HPDE6-E6E7 (cell line): ENCODE measurements around the gene CIRBP.

ENCODE experiments used
- DNase-seq: peaks from one replicate; pipeline ENCODE4 v3.0.0; 2011; ENCODE audit warnings: missing footprints; ENCODE audit errors: extremely low spot score

Gene CIRBP

DNA sequence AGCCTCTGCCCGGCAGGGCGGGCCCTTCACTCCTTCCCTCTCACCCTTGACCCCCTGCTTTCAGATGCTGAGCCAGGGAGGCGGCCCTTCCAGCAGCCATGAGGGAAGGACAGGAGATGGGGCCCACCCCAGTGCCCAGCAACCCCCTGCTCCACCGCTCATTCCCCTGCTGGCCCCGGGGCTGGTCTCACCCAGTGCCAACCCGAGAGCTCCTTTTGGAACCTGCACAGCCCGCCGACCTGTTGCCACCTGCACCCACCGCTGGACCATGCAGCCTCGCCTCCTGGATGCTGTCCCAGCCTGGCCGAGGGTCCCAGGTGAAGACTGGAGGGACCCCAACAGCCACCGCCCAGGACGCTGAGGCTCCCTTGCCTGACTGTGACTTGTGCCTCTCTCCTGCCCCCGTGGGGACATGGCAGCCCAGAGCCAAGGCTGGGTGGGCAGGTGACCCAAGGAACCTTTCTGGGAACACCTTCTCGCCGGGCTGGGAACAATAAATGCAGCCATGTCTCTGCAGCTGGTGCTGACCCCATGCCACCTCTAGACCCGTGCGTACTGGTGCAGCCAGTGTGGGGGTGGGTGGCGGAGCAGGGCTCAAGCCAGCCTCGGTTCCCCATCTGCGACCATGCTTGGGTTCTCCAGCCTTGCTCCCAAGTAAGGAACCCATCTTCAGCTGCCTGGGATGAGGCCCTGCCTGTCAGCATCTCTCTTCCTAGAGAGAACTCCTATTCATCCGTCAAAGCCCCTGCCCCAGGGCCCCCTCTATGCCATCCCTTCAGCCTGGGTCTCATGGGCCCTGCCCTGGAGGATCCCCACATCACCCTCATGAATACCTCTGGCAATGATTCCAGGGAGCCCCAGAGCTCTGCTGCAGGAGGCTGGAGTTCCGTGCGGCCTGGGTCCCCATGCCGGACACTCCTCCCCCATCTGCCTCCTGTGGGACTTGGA lies 9.9 kb downstream of the CIRBP start:
- DNase-seq = no peak

- DNase-seq = no peak
These were observed 10.7 kb downstream of the CIRBP start for GRCh38 chr19:1279782-1280341.

DNA sequence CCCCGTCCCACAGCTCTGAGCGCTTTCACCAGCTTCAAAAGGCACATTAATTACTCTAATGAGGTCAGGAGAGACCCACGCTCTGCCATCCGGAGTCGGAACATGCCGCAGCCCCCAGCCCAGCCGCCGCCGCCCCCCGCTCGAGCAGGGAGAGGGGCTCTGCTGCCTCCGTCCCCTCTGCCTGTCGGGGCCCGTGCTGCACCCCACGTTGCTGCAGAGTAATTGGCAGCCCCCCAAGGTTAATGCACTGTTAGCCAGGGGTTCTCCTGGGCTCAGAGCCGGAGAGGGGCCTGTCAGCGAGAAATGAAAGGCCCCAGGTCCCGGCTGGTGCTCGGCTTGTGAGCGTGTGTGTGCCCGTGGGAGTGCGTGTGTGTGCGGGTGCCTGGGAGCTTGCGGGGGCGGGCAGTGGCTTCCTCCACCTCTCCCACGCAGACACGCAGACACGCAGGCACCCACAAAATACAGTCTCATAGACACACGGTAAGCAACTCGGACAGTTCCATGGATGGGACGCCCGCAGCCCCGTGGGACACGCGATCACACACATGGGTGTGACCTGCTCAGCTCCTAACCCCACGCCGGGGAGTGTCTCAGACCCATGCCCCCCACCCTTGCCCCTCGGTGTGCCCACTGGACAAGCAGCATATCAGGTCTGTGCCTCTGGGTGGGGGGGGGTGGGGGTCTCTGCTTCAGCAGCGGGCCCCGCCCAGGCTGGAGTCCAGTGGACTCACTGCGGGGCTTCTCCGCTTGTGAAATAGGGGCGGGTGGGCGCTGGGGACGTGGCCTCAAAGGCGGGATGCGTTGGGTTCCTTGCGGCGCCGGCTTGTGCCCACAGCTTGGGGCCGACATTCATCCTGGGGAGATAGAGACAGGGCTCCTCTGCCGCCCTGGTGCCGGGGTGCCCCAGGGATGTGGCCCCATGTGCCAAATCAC lies 11.8 kb downstream of the CIRBP start:
- no peak for DNase-seq

- no peak for DNase-seq
These were observed 12.6 kb downstream of the CIRBP start for GRCh38 chr19:1281569-1282287.

- DNase-seq = no peak
These were observed 13.6 kb downstream of the CIRBP start for GRCh38 chr19:1282588-1283206.

GRCh38 chr19:1283207-1283916 lies 14.2 kb downstream of the CIRBP start:
- DNase-seq = no peak

DNA sequence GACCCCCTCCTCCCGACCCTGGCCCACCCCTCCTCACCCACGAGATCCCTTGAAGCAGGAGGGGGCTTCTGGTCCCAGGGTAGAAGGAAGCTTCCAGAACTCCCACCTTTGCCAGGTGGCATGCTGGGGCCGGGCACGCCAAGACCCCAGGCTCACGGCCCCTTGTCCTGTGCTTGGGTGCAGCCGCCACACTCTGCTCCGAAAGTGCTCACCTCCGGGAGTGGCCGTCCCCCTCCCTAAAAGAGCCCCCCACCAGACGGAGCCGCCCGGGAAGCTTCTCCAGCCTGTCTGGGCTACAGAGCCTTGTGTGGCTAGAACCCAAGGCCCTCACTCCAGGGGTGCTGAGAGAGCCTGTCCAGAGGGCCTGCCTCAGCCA lies 14.8 kb downstream of the CIRBP start:
- no peak for DNase-seq

DNA sequence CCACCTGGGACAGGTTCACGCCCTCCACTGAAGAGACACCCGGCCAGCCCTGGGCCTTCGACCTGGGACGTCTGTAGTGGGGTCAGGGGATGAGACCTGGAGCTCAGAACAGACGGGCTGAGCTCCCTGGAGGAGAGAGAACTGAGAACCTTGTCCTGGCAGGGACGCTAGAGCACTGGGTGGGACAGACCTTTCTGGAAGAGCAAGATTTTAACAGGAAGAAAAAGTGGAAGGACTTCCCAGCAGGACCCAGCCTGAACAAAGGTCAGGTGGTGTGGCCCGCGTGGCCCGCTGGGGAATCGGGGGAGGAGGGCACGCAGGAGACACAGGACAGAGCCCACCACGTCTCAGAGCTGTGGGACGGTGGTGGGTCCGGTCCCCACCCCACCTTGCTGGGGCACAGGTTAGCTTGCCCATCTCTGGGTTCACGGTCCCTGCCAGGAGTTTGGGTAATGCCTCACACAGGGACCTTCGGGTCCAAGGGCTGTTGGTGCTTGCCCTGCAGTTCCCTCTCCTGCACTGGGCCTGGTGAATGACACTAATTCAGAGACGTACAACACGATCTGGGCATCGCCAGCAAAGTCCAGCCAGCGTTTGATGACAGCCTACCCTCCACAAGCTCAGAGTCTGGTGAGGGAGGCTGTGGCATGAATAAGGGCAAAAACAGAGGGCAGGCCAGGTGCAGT lies 15.3 kb downstream of the CIRBP start:
- no peak for DNase-seq

- DNase-seq = no peak
These were observed 16.0 kb downstream of the CIRBP start for GRCh38 chr19:1284979-1285736.

DNA sequence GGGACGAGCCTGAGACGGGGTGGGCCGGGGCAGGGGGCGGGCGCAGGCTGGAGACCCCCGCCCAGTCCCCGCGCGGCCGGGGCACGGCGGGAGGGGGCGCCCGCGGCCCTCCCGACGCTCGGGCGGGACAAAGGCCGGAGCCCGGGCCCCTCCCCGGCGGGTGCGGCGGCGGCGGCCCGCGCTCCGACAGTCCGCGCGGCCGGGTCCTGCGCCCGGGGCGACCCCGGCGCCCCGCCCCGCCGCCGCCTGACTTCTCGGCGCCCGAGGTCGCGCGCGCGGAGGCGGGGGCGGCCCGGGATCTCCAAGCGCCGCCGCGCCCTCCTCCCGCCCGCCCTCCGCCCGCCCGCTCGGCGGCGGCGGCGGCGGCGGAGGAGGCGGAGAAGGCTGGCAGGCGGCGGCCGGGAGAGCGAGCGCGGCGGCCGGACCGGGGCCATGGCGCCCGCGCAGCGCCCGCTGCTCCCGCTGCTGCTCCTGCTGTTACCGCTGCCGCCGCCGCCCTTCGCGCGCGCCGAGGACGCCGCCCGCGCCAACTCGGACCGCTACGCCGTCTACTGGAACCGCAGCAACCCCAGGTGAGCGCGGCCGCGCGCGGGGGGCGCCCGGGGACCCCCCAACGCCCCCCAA lies 16.7 kb downstream of the CIRBP start, which contains the start of gene EFNA2:
TSS of gene EFNA2 (plus strand) at position 137 of the 624 bp plus-strand sequence. CDS start at position 433, 296 bp downstream.
- DNase-seq = no peak

- no peak for DNase-seq
These were observed 17.6 kb downstream of the CIRBP start for GRCh38 chr19:1286487-1287353.

- DNase-seq = no peak
These were observed 18.5 kb downstream of the CIRBP start for GRCh38 chr19:1287354-1288225.

DNA sequence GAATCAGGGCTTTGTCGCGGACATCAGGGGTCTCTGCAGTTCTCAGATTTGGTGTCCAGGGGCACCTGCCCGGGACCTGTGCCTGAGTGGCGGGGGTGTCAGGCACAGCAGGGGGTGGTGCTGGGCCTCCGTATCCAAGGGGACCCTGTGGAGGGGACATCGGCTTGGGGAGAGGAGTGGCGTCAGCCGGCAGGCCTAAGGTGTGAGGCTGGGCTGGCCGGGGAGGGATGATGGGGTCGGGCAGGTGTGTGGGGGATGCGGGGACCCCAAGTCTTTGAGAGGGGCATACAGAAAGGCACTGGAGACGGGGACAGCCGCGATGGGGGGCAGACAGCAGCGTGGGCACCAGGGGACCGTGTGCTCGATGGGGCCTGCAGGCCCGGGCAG lies 19.1 kb downstream of the CIRBP start:
- no peak for DNase-seq

DNA sequence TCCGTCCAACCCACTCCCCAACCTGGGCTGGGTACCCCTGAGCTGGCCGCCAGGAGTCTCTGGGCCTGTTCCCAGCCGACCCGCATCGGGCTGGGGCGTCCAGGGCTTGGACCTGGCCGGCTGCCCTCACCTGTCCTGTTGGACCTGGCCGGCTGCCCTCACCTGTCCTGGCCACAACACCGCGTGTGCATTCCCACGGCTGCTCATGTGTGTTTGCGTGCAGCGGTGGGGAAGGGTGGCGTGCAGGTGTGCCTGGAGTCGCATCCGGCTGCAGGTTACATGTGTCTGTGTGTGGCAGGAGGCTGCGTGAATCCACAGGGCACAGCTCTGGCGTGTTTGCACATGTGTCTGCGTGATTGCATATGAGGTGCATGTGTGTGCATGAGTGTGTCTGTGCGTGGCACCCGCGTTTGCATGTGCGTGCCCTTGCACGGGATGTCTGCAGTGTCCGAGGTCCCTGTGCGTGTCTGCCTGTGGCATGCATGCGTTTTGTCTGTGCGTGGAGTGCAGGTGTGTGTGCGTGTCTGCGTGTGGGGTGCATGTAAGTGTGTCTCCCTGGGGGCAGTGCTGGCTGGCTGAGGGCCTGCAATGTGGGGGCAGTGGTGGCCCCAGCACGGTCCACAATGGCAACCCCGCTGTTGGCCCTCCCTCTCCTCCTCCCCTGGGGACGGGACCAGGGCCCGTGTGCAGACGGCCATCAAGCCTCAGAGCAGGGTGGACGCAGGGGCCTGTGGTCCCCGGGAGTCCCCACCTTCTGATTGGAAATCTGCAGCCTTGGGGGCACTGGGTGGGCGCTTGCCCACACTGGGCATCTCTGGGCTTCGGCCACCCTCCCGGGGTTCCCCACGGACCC lies 19.9 kb downstream of the CIRBP start:
- DNase-seq = no peak

- no peak for DNase-seq
These were observed 20.5 kb downstream of the CIRBP start for GRCh38 chr19:1289686-1290025.

DNA sequence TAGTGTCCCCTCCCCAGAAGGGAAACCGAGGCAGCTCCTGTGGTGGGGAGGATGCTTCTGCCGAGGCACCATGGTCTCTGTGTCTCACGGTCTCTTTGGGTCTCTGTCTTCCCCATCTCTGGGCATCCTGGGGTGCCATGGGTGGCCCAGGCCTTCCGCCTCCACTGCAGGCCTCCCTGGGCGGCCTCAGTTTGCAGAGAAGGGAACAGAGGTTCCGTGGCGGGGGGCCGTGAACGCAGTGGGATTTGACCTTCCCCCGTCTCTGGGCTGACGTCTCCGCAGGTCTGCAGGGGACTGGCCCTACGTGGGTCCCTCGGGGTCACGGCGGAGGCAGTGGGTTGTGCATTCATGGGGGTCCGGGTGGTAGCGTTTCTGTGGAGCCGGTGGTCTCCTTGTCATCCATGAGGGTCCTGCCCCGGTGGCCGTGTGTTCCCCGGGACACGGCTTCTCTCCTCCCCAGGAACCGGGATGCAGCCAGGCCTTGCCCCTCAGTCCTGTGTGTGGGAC lies 21.1 kb downstream of the CIRBP start:
- no peak for DNase-seq
